ENCODE results near the gene FADS3. TPM values are rescaled to one million over a fixed set of nuclear protein-coding genes. Genes with fewer than 3 reads are reported as not detected.

FADS3 gene
- 100 to 1,000 TPM in 1 of 10 donors, 10 to 100 TPM in 9; 54.9 to 119 (median 71.1) TPM for total RNA-seq
- polyA plus RNA-seq = 100 to 1,000 TPM; 119 to 217 TPM
- long read RNA-seq, donor 1, transcript FADS3-201 (12 exons, 1,779 nt) = major isoform, 31 of 96 reads
- long read RNA-seq, donor 1, partial matches to known transcripts = 17 of 96 reads
- long read RNA-seq, donor 1, other reads (novel, unspliced or antisense) = 48 of 96 reads
- long read RNA-seq, donor 2, transcript FADS3-201 (12 exons, 1,779 nt) = major isoform, 77 of 159 reads
- long read RNA-seq, donor 2, partial matches to known transcripts = 20 of 159 reads
- long read RNA-seq, donor 2, other reads (novel, unspliced or antisense) = 62 of 159 reads
- long read RNA-seq, donor 3, full-length matches to known transcripts = 22 of 89 reads
- long read RNA-seq, donor 3, partial matches to known transcripts = 37 of 89 reads
- long read RNA-seq, donor 3, other reads (novel, unspliced or antisense) = 30 of 89 reads

GRCh38 chr11:61891331-61892084, at the start of gene FADS3:
FADS3 (minus strand) TSS chr11:61891545; CDS start chr11:61891381, 164 bp downstream.
- peak within 1 kb of the TSS; percentile 84 to 98 (median 96) for H3K27ac ChIP-seq
- H3K4me1 ChIP-seq = peaks cover 14 to 58% (median 41%) of the 10 kb centered on the region in 9 donors
- WGBS, 2 donors = 0 to 1% methylated on average over 75 to 96 of the region's 96 CpGs
- H3K4me3 ChIP-seq = peak within 1 kb of the TSS; percentile 63 to 98 (median 93)
- H3K27me3 ChIP-seq = no peaks in the 10 kb centered on the region
- ATAC-seq (peak; percentile 85 to 91 (median 87)), DNase-seq (peak; percentile 88 to 92)
- TF ChIP-seq CTCF (IDR thresholded peaks at IDR 0.05) = peak in 3 of 9 donors; percentile 3 to 29 (median 22)
- H3K9me3 ChIP-seq = no peaks in the 10 kb centered on the region
- intact Hi-C loops (cut with DNase I) = loop anchor here in 5 of 10 donors (2.0 to 10.0 kb wide), 6 partner anchors 21 to 216 kb away; partner anchors contain the start of gene FADS1 (in 1 of the 5)
- peaks cover 0 to 6% (median 0%) of the 10 kb centered on the region in 9 donors for H3K36me3 ChIP-seq

- Histone ChIP-seq H3K27ac (no peak overlapping the region), H3K9me3 (peaks cover 0 to 28% (median 9%) of the 10 kb centered on the region in 11 donors), H3K4me1 (no peaks in the 10 kb centered on the region), H3K4me3 (no peak overlapping the region), H3K27me3 (no peaks in the 10 kb centered on the region), H3K36me3 (no peaks in the 10 kb centered on the region)
- DNase-seq (no peak), ATAC-seq (no peak)
- WGBS, 2 donors = 88 to 93% methylated on average over 10 of the region's 10 CpGs
- intact Hi-C loops (cut with DNase I) = loop anchor here in 2 of 10 donors (10.0 kb wide), 2 partner anchors 144 to 146 kb away; partner anchors contain the start of genes FEN1 (in 1 of the 2) and TMEM258 (in 1 of the 2)
- no peak for TF ChIP-seq CTCF (IDR thresholded peaks at IDR 0.05)
Observed at GRCh38 chr11:61940466-61940865, 49.1 kb upstream of the FADS3 start.

- Histone ChIP-seq H3K9me3 (peaks cover 0 to 29% (median 9%) of the 10 kb centered on the region in 11 donors), H3K36me3 (no peaks in the 10 kb centered on the region), H3K4me1 (no peaks in the 10 kb centered on the region), H3K27ac (no peak overlapping the region), H3K4me3 (no peak overlapping the region), H3K27me3 (peaks cover 0 to 4% (median 0%) of the 10 kb centered on the region in 7 donors)
- TF ChIP-seq CTCF (IDR thresholded peaks at IDR 0.05) = no peak
- no peak for ATAC-seq
- intact Hi-C loops (cut with DNase I) = no loop called here
- no peak for DNase-seq
- 79 to 87% methylated on average over 2 of the region's 2 CpGs for WGBS, 2 donors
Observed at GRCh38 chr11:61935861-61936260, 44.5 kb upstream of the FADS3 start.

- Histone ChIP-seq H3K9me3 (peaks cover 0 to 6% (median 0%) of the 10 kb centered on the region in 11 donors), H3K27ac (no peak overlapping the region), H3K27me3 (peaks cover 0 to 4% (median 0%) of the 10 kb centered on the region in 7 donors), H3K4me3 (no peak overlapping the region), H3K36me3 (no peaks in the 10 kb centered on the region), H3K4me1 (no peaks in the 10 kb centered on the region)
- DNase-seq (no peak), ATAC-seq (no peak)
- TF ChIP-seq CTCF (IDR thresholded peaks at IDR 0.05) = no peak
- intact Hi-C loops (cut with DNase I) = no loop called here
- 91 to 93% methylated on average over 3 of the region's 3 CpGs for WGBS, 2 donors
Observed at GRCh38 chr11:61930933-61931332, 39.6 kb upstream of the FADS3 start.
